SK-N-SH (cell line): ENCODE results near the gene SNX17.

Source experiments
- CHD2 ChIP-seq: fragments of 150-350 bp; IDR thresholded peaks from 2 replicates; pipeline ENCODE4 v1.6.1; 2018; ENCODE audit warnings: low read length; ENCODE audit not compliant: partially characterized antibody
- ELF1 ChIP-seq: IDR thresholded peaks from 2 replicates; pipeline ENCODE4 v1.4.0; 2012
- EZH2phosphoT487 ChIP-seq: fragments of 200-600 bp; sonication (generic); IDR thresholded peaks from 2 replicates; pipeline ENCODE4 v1.6.1; 2017; ENCODE audit warnings: low read depth, mixed run types, mild to moderate bottlenecking, antibody characterized with exemption, moderate library complexity, borderline replicate concordance
- MAX ChIP-seq: IDR thresholded peaks from 2 replicates; pipeline ENCODE4 v1.4.0; 2012; ENCODE audit warnings: low read depth
- MEF2A ChIP-seq: IDR thresholded peaks from 2 replicates; pipeline ENCODE4 v1.4.0; 2012; ENCODE audit warnings: low read depth, borderline replicate concordance
- MXI1 ChIP-seq: IDR thresholded peaks from 2 replicates; pipeline ENCODE4 v1.6.1; 2012; ENCODE audit warnings: mild to moderate bottlenecking, low read depth, low read length, improper control_type of control experiment
- POLR2AphosphoS5 ChIP-seq: IDR thresholded peaks from 2 replicates; pipeline ENCODE4 v1.6.1; 2012; ENCODE audit warnings: low read depth, low read length
- RXRA ChIP-seq: IDR thresholded peaks from 2 replicates; pipeline ENCODE4 v1.4.0; 2012; ENCODE audit warnings: low read depth, mild to moderate bottlenecking, borderline replicate concordance
- TEAD4 ChIP-seq: IDR thresholded peaks from 2 replicates; pipeline ENCODE4 v1.4.0; 2012; ENCODE audit warnings: mild to moderate bottlenecking, borderline replicate concordance; ENCODE audit not compliant: insufficient read depth
- USF2 ChIP-seq: fragments of 150-350 bp; IDR thresholded peaks from 2 replicates; pipeline ENCODE4 v1.6.1; 2017; ENCODE audit warnings: antibody characterized with exemption, low read length, low read depth, borderline replicate concordance
- YY1 ChIP-seq: IDR thresholded peaks from 2 replicates; pipeline ENCODE4 v1.4.0; 2012; ENCODE audit warnings: low read depth, mild to moderate bottlenecking
- TF ChIP-seq, protein P1 (sequence below): fragments of 200-600 bp; sonication (generic); IDR thresholded peaks from 2 replicates; pipeline ENCODE4 v1.6.1; 2017; ENCODE audit warnings: antibody characterized with exemption, mild to moderate bottlenecking, moderate library complexity

- TF ChIP-seq, protein P1, sequence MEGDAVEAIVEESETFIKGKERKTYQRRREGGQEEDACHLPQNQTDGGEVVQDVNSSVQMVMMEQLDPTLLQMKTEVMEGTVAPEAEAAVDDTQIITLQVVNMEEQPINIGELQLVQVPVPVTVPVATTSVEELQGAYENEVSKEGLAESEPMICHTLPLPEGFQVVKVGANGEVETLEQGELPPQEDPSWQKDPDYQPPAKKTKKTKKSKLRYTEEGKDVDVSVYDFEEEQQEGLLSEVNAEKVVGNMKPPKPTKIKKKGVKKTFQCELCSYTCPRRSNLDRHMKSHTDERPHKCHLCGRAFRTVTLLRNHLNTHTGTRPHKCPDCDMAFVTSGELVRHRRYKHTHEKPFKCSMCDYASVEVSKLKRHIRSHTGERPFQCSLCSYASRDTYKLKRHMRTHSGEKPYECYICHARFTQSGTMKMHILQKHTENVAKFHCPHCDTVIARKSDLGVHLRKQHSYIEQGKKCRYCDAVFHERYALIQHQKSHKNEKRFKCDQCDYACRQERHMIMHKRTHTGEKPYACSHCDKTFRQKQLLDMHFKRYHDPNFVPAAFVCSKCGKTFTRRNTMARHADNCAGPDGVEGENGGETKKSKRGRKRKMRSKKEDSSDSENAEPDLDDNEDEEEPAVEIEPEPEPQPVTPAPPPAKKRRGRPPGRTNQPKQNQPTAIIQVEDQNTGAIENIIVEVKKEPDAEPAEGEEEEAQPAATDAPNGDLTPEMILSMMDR = no peak
- TF ChIP-seq YY1 (no peak), CHD2 (no peak), MAX (no peak), USF2 (no peak), POLR2AphosphoS5 (no peak), TEAD4 (no peak), RXRA (no peak), MEF2A (no peak), EZH2phosphoT487 (no peak), ELF1 (no peak), MXI1 (no peak)
Observed at GRCh38 chr2:27420996-27421395, 50.6 kb downstream of the SNX17 start.
